Neural cell (in vitro differentiated cells): ENCODE results near the gene CHN1.

Experiments
- CTCF ChIP-seq: fragments of 450-650 bp; IDR thresholded peaks from 2 replicates; pipeline ENCODE4 v1.5.1; 2014; ENCODE audit warnings: antibody characterized with exemption, mild to moderate bottlenecking, moderate library complexity; ENCODE audit not compliant: poor library complexity, severe bottlenecking
- RAD21 ChIP-seq: fragments of 450-650 bp; conservative IDR thresholded peaks from 2 replicates; pipeline ENCODE4 v1.6.1; 2014; ENCODE audit warnings: antibody characterized with exemption, mild to moderate bottlenecking, moderate library complexity

- TF ChIP-seq CTCF = no peak
- TF ChIP-seq RAD21 = no peak
Measured at GRCh38 chr2:174903264-174903556, 102.0 kb downstream of the CHN1 start.
